RPMI7951 (cell line): ENCODE measurements around the gene TBX2. TPM values are rescaled to one million over a fixed set of nuclear protein-coding genes. Genes with fewer than 3 reads are reported as not detected.
A peak's percentile ranks its signal among the peaks of the same experiment; 100 is the strongest.

ENCODE experiments used
- DNase-seq: peaks from one replicate; pipeline ENCODE4 v3.0.0-alpha.2; 2012; ENCODE audit warnings: low read depth
- total RNA-seq: library from RNA; depleted of rRNA; stranded (reverse); fragments of >200 nt; shearing (Covaris generic); gene quantifications from 2 replicates; pipeline ENCODE4 v1.2.3, GENCODE V29; 2014

TBX2 gene
- total RNA-seq, 1 experiment from 2014 or later: 20.9 TPM

DNA sequence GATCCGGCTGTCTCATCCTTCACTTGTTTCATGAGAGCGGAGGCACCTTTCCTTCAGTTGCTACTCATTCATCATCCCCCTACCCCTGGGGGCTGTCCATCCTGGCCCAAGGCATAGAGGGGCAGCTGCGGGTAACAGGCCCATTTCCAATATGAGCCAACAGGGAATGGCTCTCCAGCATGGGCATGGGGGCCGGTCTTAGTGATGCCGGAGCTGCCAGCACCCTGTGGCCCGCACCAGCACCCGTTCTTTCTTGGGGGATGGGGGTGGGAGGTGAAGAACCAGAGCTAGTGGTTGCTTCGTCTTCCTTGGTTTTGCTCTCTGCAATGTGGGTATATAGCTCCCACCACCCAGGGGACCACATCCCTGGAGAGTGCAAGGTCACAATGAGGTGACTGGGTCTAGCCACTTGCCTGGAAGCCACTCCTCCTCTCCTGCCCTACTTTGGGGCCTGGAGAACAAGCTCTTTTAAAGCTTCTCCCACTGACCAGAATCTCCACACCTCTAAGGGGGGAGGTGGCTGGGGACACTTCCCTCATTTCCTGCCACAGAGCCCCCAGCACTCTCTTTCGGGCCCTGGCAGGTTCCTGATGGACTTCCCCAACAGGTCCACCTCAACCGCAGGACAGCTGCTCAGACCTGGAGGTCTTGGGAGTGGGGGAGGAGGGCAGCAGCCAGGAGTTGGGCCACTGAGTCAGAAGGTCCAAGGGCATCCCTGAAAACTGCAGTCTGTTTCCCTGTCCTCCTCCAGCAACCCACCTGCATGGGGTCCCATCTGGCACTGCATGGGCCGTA lies 11.9 kb upstream of the TBX2 start:
- no peak for DNase-seq

DNA sequence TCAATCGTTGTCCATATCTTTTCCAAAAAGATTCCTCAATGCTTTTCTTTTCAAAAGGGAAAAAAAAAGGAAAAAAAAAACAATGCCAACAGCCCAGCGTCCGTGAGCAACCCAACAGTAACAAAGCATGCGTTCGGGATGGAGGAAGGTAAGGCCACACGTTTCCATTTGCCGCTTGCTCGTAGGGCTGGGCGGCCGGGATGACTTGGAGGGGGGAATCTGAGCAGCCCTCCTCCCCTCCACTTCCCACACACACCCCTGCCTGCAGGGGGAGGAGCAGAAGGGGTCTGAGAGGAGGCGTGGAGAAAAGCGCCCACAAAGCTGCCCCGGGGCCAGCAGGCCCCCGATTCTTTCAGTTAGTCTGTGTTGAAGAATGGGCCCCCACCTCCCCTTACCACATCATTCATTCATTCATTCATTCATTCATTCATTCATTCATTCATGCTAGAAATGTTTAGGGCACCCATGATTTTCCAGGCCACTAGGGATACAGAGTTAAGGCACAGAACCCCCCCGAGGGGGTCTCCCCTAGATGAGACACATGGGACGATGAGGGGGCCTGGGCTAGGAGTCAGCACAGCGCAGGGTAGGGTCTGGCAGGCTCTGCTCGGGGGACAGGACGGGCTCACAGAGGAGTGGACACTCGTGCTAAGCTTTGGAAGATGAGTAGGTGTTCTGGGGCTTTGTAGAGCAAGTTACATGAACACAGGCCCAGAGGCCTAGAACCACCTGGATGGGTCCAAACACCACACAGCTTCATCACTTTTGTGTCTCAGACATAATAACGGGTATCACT lies 10.9 kb upstream of the TBX2 start:
- no peak for DNase-seq

DNA sequence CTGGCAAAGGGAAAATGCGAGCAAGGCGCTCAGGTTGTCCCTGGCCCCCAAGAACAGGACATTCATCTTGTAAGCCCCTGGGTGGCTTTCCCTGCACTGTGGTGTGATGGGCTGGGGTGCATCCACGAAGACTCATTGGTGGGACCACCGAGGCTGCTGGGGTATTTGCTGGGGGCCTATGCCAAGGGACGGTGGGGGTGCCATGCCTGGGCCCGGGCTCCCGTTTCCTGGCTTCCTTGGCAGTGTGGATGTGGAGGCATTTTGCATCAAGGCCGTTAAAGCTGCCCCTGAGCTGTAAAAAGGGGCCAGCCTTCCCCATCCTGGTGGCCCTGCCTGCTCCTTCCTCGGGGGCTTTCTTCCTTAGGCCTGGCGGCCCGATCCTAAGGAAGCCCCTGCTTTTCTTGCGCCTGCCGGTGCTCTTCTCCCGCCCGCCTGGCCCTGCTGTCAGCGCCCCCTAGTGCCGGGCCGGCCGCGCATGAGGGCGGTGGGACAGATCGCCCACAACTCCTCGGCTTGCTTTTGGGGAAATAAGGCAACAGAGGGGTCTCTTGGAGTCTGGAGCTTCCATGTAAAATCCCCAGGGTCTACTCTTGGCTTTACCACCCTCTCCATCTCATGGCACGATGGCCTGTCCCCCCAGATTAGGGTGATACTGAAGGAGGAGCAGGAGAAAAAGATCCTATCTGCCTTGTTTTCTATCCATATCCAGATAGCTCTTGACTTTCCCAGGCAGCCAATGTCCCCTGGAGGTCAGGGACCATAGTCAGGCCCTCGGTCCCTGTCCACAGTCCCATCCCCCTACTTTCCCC lies 9.8 kb upstream of the TBX2 start:
- DNase-seq: no peak

DNA sequence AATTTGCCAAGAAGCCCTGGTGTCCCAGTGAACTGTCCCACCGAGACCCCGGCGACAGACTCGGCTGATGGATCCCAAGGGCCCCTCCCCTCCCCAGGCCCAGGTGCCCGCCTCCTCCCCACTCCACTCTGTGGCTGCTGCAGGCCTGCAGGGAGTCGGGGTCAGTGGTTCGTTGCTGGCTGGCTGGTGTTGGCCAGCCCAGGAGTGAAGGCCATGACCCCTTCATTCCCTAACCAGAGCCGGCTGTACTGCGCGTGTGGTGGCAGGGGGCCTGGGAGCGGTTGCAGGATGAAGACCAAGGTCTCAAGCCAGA lies 9.2 kb upstream of the TBX2 start:
- no peak for DNase-seq

DNA sequence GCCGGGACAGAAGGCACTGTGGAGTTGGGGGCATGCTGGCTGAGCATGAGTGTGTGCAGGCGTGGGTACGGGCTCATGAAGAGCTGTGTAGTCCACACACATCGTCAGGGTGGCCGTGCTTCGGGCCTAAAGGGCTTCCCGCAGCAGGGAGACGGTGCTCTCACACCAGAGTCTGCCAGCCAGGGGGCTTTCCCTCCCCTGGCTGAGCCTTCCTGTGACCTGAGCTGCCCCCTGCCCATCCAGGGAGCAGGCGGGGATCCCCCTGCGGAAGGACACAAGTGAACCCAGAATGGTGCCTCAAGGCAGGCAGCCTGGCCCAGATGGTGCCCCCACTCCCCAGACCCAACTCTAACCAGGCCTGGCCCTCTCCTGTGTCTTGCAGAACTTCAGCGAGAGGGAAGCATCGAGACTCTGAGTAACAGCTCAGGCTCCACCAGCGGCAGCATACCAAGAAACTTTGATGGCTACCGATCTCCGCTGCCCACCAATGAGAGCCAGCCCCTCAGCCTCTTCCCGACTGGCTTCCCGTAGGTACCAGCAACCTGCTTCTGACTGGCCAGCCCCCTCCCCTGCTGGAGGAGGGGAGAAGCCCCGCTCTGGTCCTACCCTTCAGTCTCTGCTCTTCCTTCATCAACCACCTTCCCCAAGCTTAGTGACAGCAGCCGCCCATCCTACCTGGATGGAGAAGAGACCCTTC lies 7.9 kb upstream of the TBX2 start:
- no peak for DNase-seq

DNA sequence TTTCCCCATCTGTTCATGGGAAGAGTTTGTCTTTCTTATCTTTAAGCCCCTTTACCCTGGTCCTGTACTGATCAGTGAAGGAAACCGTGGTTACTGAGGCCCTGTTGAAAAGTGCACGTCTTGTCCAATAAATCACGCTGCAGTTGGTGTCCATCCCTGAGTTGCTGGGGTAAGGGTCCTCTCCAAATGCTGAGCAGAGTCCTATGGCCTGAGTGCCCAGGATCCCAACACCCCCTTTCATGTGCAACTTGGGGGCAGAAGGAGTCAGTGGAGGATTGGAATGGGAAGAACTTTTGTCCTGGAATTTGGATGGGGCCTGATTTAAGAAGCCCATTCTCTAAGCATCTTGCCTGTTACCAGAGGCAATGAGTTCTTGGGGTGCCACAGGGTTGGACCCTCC lies 7.0 kb upstream of the TBX2 start:
- DNase-seq: no peak

DNA sequence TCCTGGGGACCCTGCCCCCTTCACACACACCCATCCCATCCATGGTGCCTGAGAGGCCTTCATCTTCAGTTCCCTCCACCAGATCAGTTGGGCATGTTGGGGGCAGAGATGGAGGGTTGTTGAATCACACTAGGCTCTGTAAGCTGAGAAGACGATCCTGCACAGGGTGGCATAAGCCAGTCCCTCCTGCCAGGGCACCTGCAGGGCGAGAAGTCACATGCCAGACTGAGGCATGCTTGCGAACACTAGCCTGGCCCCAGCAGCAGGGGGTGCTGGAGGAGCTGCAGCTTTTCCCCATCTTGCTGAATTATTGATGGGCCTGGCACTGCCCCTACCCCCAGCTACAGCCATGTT lies 6.1 kb upstream of the TBX2 start:
- no peak for DNase-seq

DNA sequence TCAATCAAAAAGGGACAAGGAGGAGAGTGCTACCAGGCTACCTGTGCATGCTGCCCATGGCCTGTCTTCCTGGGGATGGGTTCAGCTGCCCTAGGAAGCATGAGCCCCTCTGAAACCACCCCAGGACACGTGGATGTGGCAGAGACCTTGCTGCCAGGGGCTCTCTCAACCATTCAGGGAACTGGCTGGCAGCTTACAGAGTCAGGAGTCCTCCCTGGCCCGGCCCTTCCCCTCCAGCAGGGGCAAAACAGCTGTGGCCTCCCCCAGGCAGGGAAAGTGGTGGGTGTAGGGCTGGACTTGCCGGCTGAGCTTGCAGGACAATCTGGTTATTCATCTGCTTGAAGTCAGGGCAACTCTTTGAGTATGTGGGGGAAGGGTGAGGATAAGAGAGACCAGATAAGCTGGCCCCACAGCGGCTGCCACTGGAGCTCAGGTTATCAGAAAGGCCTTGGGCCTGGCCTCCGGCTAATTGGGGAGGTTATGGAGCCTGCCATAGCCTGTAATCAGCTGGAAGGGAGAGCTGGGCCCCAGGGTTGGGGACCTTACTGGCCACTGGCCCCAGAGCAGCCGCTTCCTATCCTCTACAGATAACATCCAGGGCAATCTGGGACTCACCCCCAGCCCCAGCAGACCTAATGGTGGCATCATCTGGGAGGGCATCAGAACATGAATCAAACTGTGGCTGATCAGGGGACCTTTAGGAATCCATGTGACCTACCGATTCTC lies 5.6 kb upstream of the TBX2 start:
- DNase-seq: peak; percentile 57

DNA sequence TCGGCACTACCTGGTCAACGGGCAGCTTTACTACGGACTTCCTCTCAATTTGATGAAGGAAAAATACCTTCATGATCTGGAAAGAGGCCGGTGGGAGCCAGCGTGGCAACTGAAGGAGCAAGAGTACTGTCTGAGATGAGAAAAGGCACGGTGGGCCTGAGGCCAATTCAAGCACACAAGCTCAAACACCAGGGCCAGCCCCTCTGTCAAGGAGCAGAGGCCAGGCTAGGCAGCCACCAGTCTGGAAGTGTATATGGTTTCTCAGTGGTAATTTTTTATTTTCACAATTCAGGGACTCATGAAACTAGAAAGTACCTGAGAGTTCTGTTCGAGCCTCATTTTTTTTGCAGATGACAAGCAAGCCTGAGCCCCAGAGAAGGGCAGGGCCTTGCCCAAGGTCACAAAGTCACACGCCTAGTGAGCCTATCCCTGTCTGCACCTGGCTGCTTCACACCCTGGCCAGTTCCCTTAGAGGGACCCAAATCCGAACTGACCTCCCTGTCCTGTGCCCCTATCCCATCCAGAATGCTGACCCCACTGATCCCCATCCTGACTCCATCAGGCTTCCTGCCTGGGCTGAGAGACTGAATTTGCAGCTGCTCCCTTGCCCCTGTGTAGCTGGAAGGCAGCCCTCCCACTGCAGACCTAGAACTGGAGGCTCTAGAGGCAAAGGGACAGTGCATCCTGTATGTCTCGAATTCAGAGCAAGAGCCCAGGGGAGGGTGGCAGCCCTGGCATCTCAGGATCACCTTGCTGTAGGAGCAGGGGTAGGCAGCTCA lies 4.8 kb upstream of the TBX2 start:
- no peak for DNase-seq

DNA sequence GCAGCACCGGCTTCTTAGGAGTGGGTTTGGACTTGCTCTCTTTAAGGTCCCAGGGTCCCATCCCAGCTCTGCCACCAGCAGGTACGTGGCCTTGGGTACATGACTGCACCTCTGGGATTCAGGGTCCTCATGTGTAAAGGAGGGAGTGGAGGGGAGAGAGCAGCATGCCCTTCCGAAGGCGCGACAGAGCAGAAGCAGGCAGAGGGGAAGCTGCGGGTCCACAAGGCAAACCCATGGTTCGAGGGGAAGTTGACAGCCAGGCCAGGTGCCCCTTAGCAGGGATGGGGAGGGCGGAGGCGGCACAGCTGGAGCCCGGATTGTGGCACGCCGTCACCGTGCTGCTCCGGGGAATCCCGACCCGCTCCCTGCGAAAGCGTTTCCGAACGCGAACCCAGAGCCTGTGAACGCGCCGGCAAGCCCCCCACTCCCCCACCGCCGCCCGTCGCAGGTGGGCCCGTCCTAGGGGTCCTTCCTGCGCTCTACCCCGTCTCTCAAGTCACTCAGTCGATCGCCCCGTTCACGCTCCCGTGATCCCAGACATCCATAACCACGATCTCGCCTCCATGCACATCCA lies 4.1 kb upstream of the TBX2 start:
- no peak for DNase-seq

DNA sequence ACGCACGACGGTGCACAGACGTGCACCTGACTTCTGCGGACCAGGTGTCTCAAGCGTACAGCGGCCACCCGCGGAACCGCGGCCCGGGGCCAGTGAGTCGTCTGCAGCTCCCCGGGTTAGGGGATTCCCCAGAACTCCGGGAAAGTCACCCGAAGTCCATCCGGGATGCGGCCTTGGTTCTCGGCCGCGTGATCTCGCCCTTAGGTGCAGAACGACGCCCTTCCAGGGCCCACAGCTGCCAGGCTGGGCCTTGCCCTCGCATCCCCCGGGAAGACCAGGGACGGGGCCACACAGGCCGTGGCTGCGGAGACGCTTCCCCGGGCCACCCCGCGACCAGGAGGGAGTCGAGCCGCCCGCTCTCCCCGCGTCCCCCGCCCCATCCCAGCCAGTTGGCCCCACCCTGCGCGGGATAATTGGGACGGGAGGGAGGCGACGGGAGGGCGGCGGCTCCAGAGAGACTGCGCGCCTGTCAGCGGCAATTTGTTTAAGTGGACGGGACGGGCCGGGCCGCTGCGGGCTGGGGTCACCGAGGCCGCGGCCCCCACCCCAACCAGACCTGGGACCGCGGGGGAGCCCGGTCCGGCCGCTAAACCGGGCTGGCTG lies 3.6 kb upstream of the TBX2 start:
- DNase-seq: no peak

DNA sequence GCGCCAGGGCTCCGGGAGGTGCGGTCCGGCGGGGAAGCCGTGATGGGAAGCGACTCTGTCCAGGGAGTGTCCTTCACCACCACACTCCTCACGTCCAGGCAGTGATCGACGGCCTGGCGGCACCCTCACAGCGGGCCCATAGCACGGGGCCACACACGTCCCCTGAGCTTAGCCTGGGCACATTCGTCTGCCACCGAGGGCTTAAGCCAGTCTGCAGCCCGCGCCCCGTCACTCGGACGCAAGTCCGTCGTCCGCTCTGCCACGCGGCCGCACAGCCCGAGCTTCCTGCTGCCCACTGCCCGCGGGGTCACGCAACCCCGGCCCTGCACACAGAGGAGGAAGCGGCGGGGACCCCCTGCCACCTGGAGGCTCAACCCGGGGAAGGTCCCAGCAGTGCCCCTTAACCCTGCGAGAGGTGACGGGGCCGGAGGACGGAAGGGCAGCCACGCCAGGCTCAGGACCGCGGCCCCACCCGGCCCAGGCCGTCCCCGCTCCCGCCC lies 3.0 kb upstream of the TBX2 start:
- no peak for DNase-seq

DNA sequence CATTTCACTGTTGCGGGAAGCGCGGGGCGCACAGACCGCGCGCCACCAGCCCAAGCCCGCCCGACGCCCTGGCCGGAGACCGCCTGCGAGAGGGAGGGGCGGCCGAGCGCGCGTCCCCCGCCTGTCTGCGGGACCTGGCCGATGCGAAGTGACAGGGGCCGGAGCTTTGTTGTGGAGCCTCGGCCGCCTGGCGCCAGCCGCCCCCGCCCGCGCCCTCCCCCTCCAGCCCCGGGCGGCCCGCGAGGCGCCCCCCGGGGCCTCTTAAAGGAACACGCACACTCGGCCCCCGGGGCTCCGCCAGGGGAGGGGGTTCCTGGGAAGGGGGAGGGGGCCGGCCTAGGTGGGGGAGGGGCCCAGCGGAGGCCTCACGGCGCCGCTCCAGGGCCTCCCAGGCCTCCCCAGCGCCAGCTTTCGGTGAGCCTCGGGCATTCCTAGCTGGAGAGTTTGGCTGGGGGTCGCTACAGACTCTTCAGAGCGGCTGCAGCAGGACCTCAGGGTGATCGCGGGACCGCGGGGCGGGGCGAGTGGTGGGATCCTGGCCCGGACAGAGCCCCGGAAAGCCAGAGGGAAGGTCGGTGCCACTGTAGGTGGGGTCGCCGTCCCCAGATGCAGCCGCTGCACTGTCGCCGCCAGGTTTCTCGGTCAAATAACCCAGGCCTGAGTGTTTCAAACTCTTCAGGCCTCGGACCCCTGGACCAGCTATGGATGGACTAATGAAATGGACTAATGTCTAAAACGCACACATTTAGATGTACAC lies 2.4 kb upstream of the TBX2 start:
- DNase-seq: no peak

DNA sequence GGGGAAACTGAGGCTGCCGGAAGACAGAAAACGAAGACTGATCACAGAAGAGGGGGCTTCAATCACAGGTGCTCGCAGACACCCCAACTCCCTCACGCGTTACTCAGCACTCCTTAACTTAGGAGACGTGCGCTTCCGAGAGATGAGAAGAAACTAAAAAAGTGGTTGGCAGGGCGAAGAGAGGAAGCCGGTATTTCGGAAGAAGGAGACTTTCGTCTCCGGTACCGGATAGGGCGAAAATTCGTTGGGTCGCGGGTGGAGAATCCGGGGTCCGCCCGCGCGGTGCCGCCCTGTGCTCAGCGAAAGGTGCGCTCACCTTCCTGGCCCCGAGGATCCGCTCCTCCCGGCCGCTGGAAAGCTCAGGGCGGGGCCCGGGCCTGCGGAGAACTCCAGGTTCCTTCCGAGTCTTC lies 917 bp upstream of the TBX2 start:
- no peak for DNase-seq

DNA sequence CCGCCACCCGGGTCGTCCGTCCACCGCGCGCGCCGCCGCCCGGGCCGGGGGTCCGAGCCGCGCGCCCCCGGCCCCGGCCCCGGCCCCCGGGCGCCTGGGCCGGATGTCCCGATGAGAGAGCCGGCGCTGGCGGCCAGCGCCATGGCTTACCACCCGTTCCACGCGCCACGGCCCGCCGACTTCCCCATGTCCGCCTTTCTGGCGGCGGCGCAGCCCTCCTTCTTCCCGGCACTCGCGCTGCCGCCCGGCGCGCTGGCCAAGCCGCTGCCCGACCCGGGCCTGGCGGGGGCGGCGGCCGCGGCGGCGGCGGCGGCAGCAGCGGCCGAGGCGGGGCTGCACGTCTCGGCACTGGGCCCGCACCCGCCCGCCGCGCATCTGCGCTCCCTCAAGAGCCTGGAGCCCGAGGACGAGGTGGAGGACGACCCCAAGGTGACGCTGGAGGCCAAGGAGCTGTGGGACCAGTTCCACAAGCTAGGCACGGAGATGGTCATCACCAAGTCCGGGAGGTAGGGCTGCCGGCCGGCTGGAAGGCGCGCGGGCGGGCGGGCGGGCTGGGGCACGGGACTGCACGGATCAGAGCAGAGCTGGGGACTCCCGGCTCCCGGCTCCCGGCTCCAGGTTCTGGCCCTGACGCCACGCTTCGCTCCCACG lies 548 bp downstream of the TBX2 start:
- peak; percentile 50 for DNase-seq

DNA sequence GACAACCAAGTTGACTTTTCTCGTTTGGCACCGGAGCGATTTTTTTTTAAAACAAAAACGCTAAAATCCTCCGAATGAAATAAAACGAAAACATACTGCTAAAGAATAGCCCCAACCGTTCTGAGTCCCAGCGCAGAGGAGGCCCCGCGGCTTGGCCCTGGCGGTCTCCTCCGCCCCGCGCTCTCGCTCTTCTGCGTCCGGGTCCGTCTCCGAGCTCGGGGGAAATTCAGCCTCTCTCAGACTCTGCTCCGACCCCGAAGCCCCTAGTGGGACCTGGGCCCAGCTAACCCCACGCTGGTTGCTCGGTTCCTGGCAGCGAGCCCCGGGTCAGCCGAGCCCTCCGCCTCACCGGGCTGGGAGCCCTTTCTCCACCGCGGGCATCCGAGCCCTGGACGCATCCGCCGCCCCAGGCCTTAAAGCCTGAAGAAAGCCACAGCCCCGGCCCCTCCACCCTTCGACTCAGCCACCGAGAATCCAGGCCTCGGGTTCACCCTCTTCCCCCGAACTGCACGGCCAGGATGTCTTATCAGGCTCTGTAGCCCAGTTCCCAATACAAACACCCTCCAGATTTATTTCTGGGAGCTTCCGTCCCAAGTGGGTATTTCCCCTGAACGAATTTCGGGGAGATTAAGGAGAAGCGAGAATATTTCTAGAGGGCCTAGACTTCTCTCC lies 1.2 kb downstream of the TBX2 start:
- peak; percentile 56 for DNase-seq

DNA sequence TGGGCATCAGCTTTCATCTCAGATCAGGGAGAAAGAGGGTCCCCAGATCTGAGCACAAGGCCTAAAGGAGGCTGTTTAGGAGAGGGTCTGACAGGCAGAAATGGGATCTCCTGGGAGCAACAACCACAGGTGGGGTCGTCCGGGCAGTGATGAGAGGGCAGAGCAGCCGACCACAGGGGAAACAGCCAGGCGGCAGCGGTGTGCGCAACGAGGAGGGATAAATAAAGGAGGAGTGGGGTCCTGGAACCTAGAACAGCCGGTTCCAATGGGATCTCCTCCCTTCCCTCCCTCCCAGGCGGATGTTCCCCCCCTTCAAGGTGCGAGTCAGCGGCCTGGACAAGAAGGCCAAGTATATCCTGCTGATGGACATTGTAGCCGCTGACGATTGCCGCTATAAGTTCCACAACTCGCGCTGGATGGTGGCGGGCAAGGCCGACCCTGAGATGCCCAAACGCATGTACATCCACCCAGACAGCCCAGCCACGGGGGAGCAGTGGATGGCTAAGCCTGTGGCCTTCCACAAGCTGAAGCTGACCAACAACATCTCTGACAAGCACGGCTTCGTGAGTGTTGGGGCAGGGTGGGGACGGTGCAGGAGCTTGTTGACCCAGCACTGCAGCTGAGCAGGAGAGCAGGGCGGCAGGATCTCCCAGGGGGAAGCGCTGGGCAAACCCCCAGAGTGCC lies 1.9 kb downstream of the TBX2 start:
- peak; percentile 41 for DNase-seq
